Ascending aorta (tissue), 2 donors: ENCODE results near the gene ANKS3. TPM values are rescaled to one million over a fixed set of nuclear protein-coding genes. Genes with fewer than 3 reads are reported as not detected.

Experiments used
- DNase-seq, 2 donors: peaks; one replicate each; pipeline ENCODE4 v3.0.0-alpha.2; 2019; ENCODE audit warnings: low spot score in 2 of 2
- H3K27ac ChIP-seq, 2 donors: fragments of 200-600 bp; sonication (generic); one replicate each; pipeline ENCODE4 v1.5.1; 2016 to 2017; ENCODE audit warnings: mild to moderate bottlenecking in 1 of 2
- H3K27me3 ChIP-seq: fragments of 200-600 bp; sonication (generic); one replicate; pipeline ENCODE4 v1.5.1; 2017
- H3K36me3 ChIP-seq, 2 donors: fragments of 200-600 bp; sonication (generic); one replicate each; pipeline ENCODE4 v1.5.1; 2016
- H3K4me1 ChIP-seq, 2 donors: fragments of 200-600 bp; sonication (generic); one replicate each; pipeline ENCODE4 v1.5.1; 2016 to 2017; ENCODE audit warnings: mild to moderate bottlenecking in 1 of 2
- H3K4me3 ChIP-seq, 2 donors: fragments of 200-600 bp; sonication (generic); one replicate each; pipeline ENCODE4 v1.5.1; 2016 to 2017; ENCODE audit warnings: mild to moderate bottlenecking in 1 of 2
- H3K9me3 ChIP-seq, 2 donors: fragments of 200-600 bp; sonication (generic); one replicate each; pipeline ENCODE4 v1.5.1; 2016
- CTCF ChIP-seq, 3 experiments: fragments of 200-600 bp in 2 of 3; fragments of 450-650 bp in 1 of 3; sonication (generic) in 2 of 3; IDR thresholded peaks; one replicate each; pipeline ENCODE4 v1.5.1; 2016 to 2019; ENCODE audit warnings: antibody characterized with exemption in 3 of 3, mild to moderate bottlenecking in 1 of 3, moderate library complexity in 1 of 3
- intact Hi-C: fragments of 100-400 bp; cut with DNase I; formaldehyde crosslinking; loops from one replicate; pipeline ENCODE4 v1.15.1; 2023
- total RNA-seq: library from RNA; depleted of rRNA; stranded (reverse); fragments of >200 nt; gene quantifications from one replicate; pipeline ENCODE4 v1.1.0, GENCODE V29; 2016

Gene ANKS3
- total RNA-seq, 1 donor from 2014 or later, result 55.9 TPM

DNA sequence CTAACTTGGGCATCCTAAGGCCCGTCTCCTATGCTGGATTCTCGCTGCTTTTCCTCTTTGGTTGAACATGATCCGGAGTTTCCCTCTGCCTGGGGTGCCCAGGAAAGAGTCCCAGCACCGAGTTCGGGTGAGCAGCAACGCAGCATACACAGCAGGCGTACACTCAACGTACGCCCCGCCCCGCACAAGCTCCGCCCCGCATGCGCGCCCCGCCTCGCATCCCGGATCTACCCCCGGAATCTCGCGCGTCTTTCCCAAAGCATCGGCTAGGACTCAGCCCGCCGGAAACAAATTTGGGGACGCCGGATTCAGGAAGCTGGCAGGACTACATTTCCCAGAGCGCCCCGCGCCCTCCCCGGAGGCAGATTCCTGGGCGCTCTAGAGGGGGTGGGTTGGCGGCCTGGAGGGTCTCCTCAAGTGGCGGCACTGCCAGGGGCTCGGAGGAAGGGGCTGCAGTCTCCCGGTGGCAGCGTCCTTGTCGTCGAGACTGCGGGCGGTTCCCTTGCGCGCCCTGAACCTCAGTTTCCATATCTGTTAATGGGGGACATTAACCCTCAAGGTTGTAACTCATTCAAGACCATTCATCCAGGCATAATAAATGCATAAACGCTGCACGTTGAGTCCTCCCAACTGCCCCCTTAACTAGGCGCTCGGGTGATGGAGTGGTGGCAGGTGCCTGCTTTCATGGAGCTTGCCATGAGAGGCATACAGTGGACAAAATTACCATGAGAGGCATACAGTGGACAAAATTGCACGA is 34.7 kb upstream of the ANKS3 start:
- peak; percentile 87 to 98 for DNase-seq
- no peak for TF ChIP-seq CTCF (IDR thresholded peaks at IDR 0.05)
- peak overlapping the region; percentile 65 to 99 for H3K4me3 ChIP-seq
- peaks cover 4 to 8% of the 10 kb centered on the region in 2 donors for H3K36me3 ChIP-seq
- peaks cover 8 to 23% of the 10 kb centered on the region in 2 donors for H3K4me1 ChIP-seq
- H3K27me3 ChIP-seq, result no peaks in the 10 kb centered on the region
- H3K9me3 ChIP-seq, result no peaks in the 10 kb centered on the region
- intact Hi-C loops, result loop anchor here (1.0 to 5.0 kb wide), 6 partner anchors 34 to 329 kb away; partner anchors contain the start of genes ANKS3, DNAAF8, EEF2KMT and GLYR1
- H3K27ac ChIP-seq, result peak overlapping the region; percentile 77 to 83

DNA sequence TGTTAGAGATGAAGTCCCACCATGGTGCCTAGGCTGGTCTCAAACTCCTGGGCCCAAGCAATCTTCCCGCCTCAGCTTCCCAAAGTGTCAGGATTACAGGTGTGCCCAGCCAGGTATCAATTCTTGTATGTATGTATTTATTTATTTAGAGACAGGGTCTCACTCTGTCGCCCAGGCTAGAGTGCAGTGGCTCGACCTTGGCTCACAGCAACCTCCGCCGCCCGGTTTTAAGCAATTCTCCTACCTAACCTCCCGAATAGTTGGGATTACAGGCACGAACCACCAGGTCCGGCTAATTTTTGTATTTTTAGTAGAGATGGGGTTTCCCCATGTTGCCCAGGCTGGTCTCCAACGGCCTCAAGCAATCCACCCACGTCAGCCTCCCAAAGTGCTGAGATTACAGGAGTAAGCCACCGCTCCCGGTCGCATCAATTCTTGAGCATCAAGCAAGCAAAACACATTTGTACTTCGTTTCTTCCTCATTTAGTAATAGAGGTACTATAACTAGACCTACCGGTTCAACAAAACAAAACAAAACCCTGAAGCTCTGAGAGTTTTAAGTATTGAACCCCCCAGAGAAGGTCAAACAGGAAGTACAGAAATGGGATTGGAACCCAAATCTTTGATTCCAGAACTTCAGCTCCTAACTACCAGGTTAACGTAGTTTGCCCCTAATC is 33.9 kb upstream of the ANKS3 start:
- peak overlapping the region; percentile 65 to 99 for H3K4me3 ChIP-seq
- no peaks in the 10 kb centered on the region for H3K9me3 ChIP-seq
- TF ChIP-seq CTCF (IDR thresholded peaks at IDR 0.05), result no peak
- peaks cover 8 to 23% of the 10 kb centered on the region in 2 donors for H3K4me1 ChIP-seq
- peak overlapping the region; percentile 77 to 83 for H3K27ac ChIP-seq
- DNase-seq, result no peak
- intact Hi-C loops, result loop anchor here (1.0 to 5.0 kb wide), 6 partner anchors 34 to 329 kb away; partner anchors contain the start of genes ANKS3, DNAAF8, EEF2KMT and GLYR1
- H3K36me3 ChIP-seq, result peaks cover 11 to 15% of the 10 kb centered on the region in 2 donors
- H3K27me3 ChIP-seq, result no peaks in the 10 kb centered on the region

DNA sequence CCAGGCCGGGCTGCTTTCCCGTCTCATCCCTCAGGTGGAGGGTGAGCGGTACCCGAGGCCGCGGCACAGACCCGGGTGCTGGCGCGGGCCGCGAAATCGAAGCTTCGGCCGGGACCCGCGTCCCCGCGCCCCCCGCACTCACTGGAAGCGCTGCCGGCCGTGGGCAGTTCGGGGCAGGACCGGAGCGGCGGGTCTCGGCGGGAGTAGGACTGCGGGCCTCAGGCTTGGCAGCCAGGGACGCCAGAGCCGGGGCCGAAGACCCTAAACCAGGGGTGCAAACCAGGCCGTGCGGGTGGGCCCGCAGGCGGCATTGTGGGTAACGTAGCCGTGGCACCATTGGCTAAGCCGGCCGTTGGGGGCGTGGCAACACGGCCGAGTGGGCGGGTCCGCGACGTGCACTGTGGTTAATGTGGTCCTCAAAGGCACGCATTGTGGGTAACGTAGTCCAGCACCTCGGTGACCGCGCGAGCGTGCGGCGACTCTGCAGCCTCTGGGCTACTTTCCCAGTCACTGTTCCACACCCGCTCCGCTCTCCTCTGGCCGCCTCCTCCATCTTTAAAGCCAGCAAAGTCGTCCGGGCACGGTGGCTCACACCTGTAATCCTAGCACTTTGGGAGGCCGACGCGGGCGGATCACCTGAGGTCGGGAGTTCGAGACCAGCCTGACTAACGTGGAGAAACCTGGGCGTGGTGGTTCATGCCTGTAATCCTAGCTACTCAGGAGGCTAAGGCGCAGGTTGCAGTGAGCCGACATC is 33.0 kb upstream of the ANKS3 start, which contains the start of gene ZNF500:
ZNF500 (minus strand) TSS at position 288 of the 754 bp plus-strand sequence. CDS start 1,184 bp downstream, outside the sequence.
- Histone ChIP-seq H3K36me3 (peaks cover 19 to 24% of the 10 kb centered on the region in 2 donors), H3K4me1 (peaks cover 8 to 23% of the 10 kb centered on the region in 2 donors), H3K27me3 (no peaks in the 10 kb centered on the region), H3K9me3 (no peaks in the 10 kb centered on the region), H3K4me3 (peak within 1 kb of the TSS; percentile 78 to 99), H3K27ac (peak within 1 kb of the TSS; percentile 77 to 83)
- no peak for TF ChIP-seq CTCF (IDR thresholded peaks at IDR 0.05)
- DNase-seq, result peak; percentile 94 to 99
- intact Hi-C loops, result loop anchor here (2.0 to 5.0 kb wide), 2 partner anchors 150 to 330 kb away; partner anchors contain the start of gene EEF2KMT

DNA sequence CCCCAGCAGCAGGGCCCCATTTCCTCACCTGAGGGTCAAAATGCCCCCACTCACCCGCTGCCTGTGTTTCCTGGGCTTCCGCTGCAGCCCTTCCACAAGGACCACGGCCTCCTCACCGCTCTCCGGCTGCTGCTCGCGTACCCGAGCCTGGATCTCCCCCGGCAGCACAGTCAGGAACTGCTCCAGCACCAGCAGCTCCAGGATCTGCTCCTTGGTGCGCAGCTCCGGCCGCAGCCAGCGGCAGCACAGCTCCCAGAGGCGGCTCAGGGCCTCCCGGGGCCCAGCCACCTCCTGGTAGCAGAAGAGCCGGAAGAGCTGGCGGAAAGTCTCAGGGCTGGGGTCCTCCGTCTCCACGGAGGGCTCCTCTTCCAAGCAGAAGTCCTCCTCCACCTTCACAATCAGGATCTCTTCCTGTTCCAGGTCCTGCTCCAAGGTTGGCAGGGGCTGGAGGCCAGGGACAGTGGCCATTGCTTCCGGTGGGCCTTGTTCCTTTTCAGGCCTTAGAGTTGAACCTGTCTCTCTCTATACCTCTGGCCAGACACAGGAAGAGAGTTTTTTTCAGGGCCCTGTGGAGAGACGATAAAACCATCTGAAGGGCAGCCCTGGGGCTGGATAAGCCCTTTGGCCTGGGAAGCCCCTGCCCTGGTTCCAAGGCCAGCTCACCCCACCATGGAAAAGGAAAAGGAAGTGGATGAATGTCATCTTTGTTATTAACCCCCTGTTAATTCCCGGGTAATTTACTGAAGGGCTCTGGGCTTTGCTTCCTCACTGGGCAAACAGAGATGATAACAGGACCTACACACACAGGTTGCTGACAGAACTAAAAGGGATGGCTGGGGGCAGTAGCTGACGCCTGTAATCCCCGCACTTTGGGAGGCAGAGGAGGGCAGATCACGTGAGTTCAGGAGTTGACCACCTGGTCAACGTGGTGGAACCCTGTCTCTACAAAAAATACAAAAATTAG is 31.7 kb upstream of the ANKS3 start:
- Histone ChIP-seq H3K27ac (peak overlapping the region in 1 of 2 donors; percentile 83), H3K4me3 (peak overlapping the region; percentile 78 to 99), H3K27me3 (no peaks in the 10 kb centered on the region), H3K4me1 (peaks cover 8 to 23% of the 10 kb centered on the region in 2 donors), H3K36me3 (peaks cover 29 to 34% of the 10 kb centered on the region in 2 donors), H3K9me3 (no peaks in the 10 kb centered on the region)
- intact Hi-C loops, result loop anchor here (2.0 to 5.0 kb wide), 2 partner anchors 149 to 332 kb away; partner anchors contain the start of gene EEF2KMT
- TF ChIP-seq CTCF (IDR thresholded peaks at IDR 0.05), result no peak
- no peak for DNase-seq
